ENCODE results near the gene SMIM38.
"Not testable (repeated sequence)": the region's sequence is repeated elsewhere in the genome, so short reads cannot be mapped to it uniquely, and the experiment has no call there.

The SMIM38 gene

GRCh38 chr11:69135420-69136363 is 20.0 kb upstream of the SMIM38 start:
- in situ Hi-C loops (cut with MboI; ENCODE audit: low sequenced_read_pairs) = no loop called here

- in situ Hi-C loops (cut with MboI; ENCODE audit: low sequenced_read_pairs) = no loop called here
Measured at GRCh38 chr11:69136471-69136870, 19.3 kb upstream of the SMIM38 start.

GRCh38 chr11:69137151-69137844 is 18.4 kb upstream of the SMIM38 start:
- in situ Hi-C loops (cut with MboI; ENCODE audit: low sequenced_read_pairs) = no loop called here

GRCh38 chr11:69138265-69138664 is 17.5 kb upstream of the SMIM38 start:
- in situ Hi-C loops (cut with MboI; ENCODE audit: low sequenced_read_pairs) = no loop called here

GRCh38 chr11:69140161-69140560 is 15.6 kb upstream of the SMIM38 start:
- in situ Hi-C loops (cut with MboI; ENCODE audit: low sequenced_read_pairs) = not testable (repeated sequence)

GRCh38 chr11:69140635-69141034 is 15.1 kb upstream of the SMIM38 start:
- in situ Hi-C loops (cut with MboI; ENCODE audit: low sequenced_read_pairs) = no loop called here

- in situ Hi-C loops (cut with MboI; ENCODE audit: low sequenced_read_pairs) = no loop called here
Measured at GRCh38 chr11:69141742-69142141, 14.0 kb upstream of the SMIM38 start.

- in situ Hi-C loops (cut with MboI; ENCODE audit: low sequenced_read_pairs) = no loop called here
Measured at GRCh38 chr11:69142895-69143294, 12.8 kb upstream of the SMIM38 start.

GRCh38 chr11:69144316-69145049 is 11.3 kb upstream of the SMIM38 start:
- in situ Hi-C loops (cut with MboI; ENCODE audit: low sequenced_read_pairs) = no loop called here

- in situ Hi-C loops (cut with MboI; ENCODE audit: low sequenced_read_pairs) = no loop called here
Measured at GRCh38 chr11:69145050-69145380, 10.7 kb upstream of the SMIM38 start.

- in situ Hi-C loops (cut with MboI; ENCODE audit: low sequenced_read_pairs) = no loop called here
Measured at GRCh38 chr11:69148377-69148762, 7.4 kb upstream of the SMIM38 start.

- in situ Hi-C loops (cut with MboI; ENCODE audit: low sequenced_read_pairs) = no loop called here
Measured at GRCh38 chr11:69148806-69149205, 6.9 kb upstream of the SMIM38 start.

GRCh38 chr11:69149338-69150045 is 6.2 kb upstream of the SMIM38 start:
- in situ Hi-C loops (cut with MboI; ENCODE audit: low sequenced_read_pairs) = not testable (repeated sequence)

- in situ Hi-C loops (cut with MboI; ENCODE audit: low sequenced_read_pairs) = no loop called here
Measured at GRCh38 chr11:69150175-69150574, 5.6 kb upstream of the SMIM38 start.

GRCh38 chr11:69151836-69152235 is 3.9 kb upstream of the SMIM38 start:
- in situ Hi-C loops (cut with MboI; ENCODE audit: low sequenced_read_pairs) = no loop called here

- in situ Hi-C loops (cut with MboI; ENCODE audit: low sequenced_read_pairs) = no loop called here
Measured at GRCh38 chr11:69152733-69153421, 2.9 kb upstream of the SMIM38 start.

- in situ Hi-C loops (cut with MboI; ENCODE audit: low sequenced_read_pairs) = no loop called here
Measured at GRCh38 chr11:69153661-69154060, 2.1 kb upstream of the SMIM38 start.

GRCh38 chr11:69154211-69154913 is 1.4 kb upstream of the SMIM38 start:
- in situ Hi-C loops (cut with MboI; ENCODE audit: low sequenced_read_pairs) = no loop called here

GRCh38 chr11:69154938-69155301 is 815 bp upstream of the SMIM38 start:
- in situ Hi-C loops (cut with MboI; ENCODE audit: low sequenced_read_pairs) = no loop called here

GRCh38 chr11:69156235-69156639 is 502 bp downstream of the SMIM38 start:
- in situ Hi-C loops (cut with MboI; ENCODE audit: low sequenced_read_pairs) = no loop called here
